ENCODE data around the gene RECK.
"Not testable (repeated sequence)": the region's sequence is repeated elsewhere in the genome, so short reads cannot be mapped to it uniquely, and the experiment has no call there.

The RECK gene

GRCh38 chr9:35996358-35996970 is 40.2 kb upstream of the RECK start:
- TF ChIP-seq, protein P1, sequence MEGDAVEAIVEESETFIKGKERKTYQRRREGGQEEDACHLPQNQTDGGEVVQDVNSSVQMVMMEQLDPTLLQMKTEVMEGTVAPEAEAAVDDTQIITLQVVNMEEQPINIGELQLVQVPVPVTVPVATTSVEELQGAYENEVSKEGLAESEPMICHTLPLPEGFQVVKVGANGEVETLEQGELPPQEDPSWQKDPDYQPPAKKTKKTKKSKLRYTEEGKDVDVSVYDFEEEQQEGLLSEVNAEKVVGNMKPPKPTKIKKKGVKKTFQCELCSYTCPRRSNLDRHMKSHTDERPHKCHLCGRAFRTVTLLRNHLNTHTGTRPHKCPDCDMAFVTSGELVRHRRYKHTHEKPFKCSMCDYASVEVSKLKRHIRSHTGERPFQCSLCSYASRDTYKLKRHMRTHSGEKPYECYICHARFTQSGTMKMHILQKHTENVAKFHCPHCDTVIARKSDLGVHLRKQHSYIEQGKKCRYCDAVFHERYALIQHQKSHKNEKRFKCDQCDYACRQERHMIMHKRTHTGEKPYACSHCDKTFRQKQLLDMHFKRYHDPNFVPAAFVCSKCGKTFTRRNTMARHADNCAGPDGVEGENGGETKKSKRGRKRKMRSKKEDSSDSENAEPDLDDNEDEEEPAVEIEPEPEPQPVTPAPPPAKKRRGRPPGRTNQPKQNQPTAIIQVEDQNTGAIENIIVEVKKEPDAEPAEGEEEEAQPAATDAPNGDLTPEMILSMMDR (IDR thresholded peaks at IDR 0.05), result no peak
- Histone ChIP-seq H3K4me1 (ENCODE audit: control insufficient read depth in 1 of 2, insufficient read depth in 1 of 2, low read depth in 1 of 2, low read length in 1 of 2) (no peaks in the 10 kb centered on the region), H3K27ac (no peak overlapping the region), H3K9me3 (peaks cover 7% of the 10 kb centered on the region), H3K4me3 (ENCODE audit: low read depth in 1 of 2, low read length in 1 of 2) (no peak overlapping the region), H3K36me3 (no peaks in the 10 kb centered on the region), H3K27me3 (peaks cover 10% of the 10 kb centered on the region)

DNA sequence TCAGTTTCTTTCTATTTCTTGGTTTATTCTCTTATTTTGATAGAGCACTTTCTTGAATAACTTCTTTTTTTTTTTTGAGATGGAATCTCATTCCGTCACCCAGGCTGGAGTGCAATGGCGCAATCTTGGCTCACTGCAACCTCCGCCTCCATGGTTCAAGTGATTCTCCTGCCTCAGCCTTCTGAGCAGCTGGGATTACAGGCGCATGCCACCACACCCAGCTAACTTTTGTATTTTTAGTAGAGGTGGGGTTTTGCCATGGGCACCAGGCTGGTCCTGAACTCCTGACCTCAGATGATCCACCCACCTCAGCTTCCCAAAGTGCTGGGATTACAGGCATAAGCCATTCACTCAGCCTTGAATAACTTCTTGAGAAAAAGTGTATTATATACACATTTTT is 39.7 kb upstream of the RECK start:
- not testable (repeated sequence) for H3K4me3 ChIP-seq (ENCODE audit: low read depth in 1 of 2, low read length in 1 of 2); H3K4me1 ChIP-seq (ENCODE audit: control insufficient read depth in 1 of 2, insufficient read depth in 1 of 2, low read depth in 1 of 2, low read length in 1 of 2); H3K9me3 ChIP-seq; H3K27ac ChIP-seq; H3K36me3 ChIP-seq
- H3K27me3 ChIP-seq, result peaks cover 10% of the 10 kb centered on the region

DNA sequence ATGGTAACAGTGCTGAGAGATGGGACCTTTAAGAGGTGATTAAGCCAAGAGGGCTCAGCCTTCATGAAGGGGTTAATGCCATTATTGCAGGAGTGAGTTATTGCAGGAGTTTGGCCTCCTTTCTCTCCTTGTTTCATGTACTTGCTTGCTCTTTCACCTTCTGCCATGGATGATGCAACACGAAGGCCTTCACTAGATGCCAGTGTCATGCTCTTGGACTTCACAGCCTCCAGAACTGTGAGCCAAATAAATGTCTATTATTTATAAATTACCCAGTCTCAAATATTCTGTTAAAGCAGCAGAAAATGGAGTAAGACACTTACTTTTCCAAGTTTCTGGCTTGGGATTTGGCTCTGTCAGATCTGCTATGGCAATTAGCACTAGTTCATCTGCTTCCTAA is 38.4 kb upstream of the RECK start:
- H3K9me3 ChIP-seq, result peaks cover 7% of the 10 kb centered on the region
- no peak overlapping the region for H3K27ac ChIP-seq
- no peaks in the 10 kb centered on the region for H3K4me1 ChIP-seq (ENCODE audit: control insufficient read depth in 1 of 2, insufficient read depth in 1 of 2, low read depth in 1 of 2, low read length in 1 of 2)
- H3K36me3 ChIP-seq, result no peaks in the 10 kb centered on the region
- peaks cover 14% of the 10 kb centered on the region for H3K27me3 ChIP-seq
- H3K4me3 ChIP-seq (ENCODE audit: low read depth in 1 of 2, low read length in 1 of 2), result no peak overlapping the region
- TF ChIP-seq, protein P1 (IDR thresholded peaks at IDR 0.05), result no peak

- H3K27ac ChIP-seq, result no peak overlapping the region
- TF ChIP-seq, protein P1 (IDR thresholded peaks at IDR 0.05), result no peak
Measured at GRCh38 chr9:36005891-36006290, 30.8 kb upstream of the RECK start.

DNA sequence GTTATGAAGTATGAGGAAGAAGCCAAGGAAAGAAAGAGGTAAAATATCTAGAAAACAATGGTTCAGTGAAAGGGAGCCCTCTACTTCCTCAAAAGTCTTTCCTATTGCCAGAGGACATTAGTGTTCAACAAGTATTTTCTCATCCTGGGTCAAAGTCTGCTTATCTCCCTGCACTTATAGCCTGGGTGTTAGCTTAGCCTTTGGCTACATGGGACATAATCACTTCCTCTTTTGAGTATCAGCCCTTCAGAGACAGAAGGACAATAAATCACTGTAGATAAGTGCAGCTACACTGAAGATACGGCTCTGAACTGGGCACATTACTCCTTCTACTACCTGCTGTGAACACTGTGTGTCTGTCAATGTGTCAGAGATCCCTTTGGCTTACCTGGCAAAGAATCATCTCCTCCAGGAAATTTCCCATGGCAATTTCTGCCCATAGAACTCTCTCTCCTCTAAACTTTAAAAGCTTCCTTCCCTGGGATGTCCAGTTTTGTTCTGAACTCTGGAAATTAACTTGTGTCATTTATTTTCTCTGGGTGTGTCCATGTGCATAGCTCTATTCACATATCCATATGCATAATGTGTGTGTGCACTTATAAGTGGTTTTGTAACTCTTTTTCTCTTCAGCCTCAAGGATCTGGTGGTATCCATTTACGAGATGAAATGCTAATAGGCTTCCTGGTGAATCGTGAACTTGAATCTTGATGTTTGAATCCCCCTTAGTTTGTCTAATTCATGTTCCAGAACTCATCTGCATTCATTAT is 30.0 kb upstream of the RECK start:
- H3K36me3 ChIP-seq, result no peaks in the 10 kb centered on the region
- H3K4me3 ChIP-seq (ENCODE audit: low read depth in 1 of 2, low read length in 1 of 2), result no peak overlapping the region
- H3K27ac ChIP-seq, result no peak overlapping the region
- no peaks in the 10 kb centered on the region for H3K9me3 ChIP-seq
- peaks cover 0 to 5% of the 10 kb centered on the region in 2 experiments for H3K4me1 ChIP-seq (ENCODE audit: control insufficient read depth in 1 of 2, insufficient read depth in 1 of 2, low read depth in 1 of 2, low read length in 1 of 2)
- peaks cover 72% of the 10 kb centered on the region for H3K27me3 ChIP-seq
- TF ChIP-seq, protein P1 (IDR thresholded peaks at IDR 0.05), result no peak

More at GRCh38 chr9:36005891-36006290, 30.8 kb upstream of the RECK start:
- peaks cover 64% of the 10 kb centered on the region for H3K27me3 ChIP-seq
- no peak overlapping the region for H3K4me3 ChIP-seq (ENCODE audit: low read depth in 1 of 2, low read length in 1 of 2)
- no peaks in the 10 kb centered on the region for H3K9me3 ChIP-seq
- H3K4me1 ChIP-seq (ENCODE audit: control insufficient read depth in 1 of 2, insufficient read depth in 1 of 2, low read depth in 1 of 2, low read length in 1 of 2), result peaks cover 0 to 5% of the 10 kb centered on the region in 2 experiments
- H3K36me3 ChIP-seq, result no peaks in the 10 kb centered on the region

DNA sequence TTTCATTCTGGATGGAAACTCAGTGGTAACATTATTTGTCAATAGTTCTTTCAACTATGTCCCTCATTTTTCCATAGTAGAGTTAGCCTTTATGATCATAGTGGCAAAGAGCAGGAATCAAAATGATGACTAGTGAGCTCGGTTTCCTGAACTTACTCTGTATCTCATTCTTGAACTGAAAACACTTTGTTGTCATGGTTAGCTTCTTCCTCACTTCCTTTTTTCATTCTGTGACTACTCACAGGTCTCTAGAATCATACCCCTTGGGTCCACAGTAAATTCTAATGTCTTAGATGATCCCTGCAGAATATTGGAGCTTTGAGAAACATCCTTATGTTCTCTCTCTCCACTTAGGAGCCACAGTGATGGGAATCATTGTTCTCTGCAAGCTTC is 29.4 kb upstream of the RECK start:
- TF ChIP-seq, protein P1 (IDR thresholded peaks at IDR 0.05), result no peak
- Histone ChIP-seq H3K36me3 (no peaks in the 10 kb centered on the region), H3K27ac (no peak overlapping the region), H3K27me3 (peaks cover 75% of the 10 kb centered on the region), H3K4me3 (ENCODE audit: low read depth in 1 of 2, low read length in 1 of 2) (no peak overlapping the region), H3K4me1 (ENCODE audit: control insufficient read depth in 1 of 2, insufficient read depth in 1 of 2, low read depth in 1 of 2, low read length in 1 of 2) (peaks cover 0 to 5% of the 10 kb centered on the region in 2 experiments), H3K9me3 (no peaks in the 10 kb centered on the region)

Measured in neutrophil (primary cell).